ENCODE results near the gene NKX3-2. TPM values are rescaled to one million over a fixed set of nuclear protein-coding genes. Genes with fewer than 3 reads are reported as not detected.

NKX3-2 gene
- total and polyA plus RNA-seq, 9 of the 15 experiments (the other 6 are each of a cell fraction or from before 2014, with no cell fraction given) = 0.03 to 0.81 (median 0.27) TPM; not detected in 1

DNA sequence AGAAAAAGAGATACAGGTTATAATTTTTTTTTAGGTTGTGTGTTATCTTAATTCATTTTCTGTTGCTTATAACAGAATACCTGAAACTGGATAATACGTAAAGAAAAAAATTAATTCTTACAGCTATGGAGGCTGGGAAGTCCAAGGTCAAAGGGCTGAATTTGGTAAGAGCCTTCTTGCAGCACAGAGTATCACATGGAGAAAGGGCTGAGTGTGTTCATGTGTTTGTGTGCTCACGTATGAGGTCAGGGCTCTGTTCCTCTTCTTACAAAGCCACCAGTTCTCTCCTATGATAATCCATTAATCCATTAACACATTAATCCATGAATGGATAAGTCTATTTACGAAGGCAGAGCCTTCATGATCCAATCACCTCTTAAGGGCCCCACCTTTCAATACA is 51.6 kb downstream of the NKX3-2 start:
- Histone ChIP-seq H3K36me3 (ENCODE audit: control insufficient read depth, insufficient read depth, low read length) (no peaks in the 10 kb centered on the region), H3K27ac (ENCODE audit: extremely low read depth, low read depth, low read length) (no peak overlapping the region), H3K9me1 (ENCODE audit: control insufficient read depth, insufficient read depth, low read length) (no peaks in the 10 kb centered on the region), H3K4me2 (ENCODE audit: insufficient read depth, low read length) (no peak overlapping the region), H3K27me3 (ENCODE audit: control insufficient read depth in 2 of 2, insufficient read depth in 2 of 2, low read length in 2 of 2) (no peaks in the 10 kb centered on the region; a peak in 1 of 5 replicates), H3K4me1 (replicated peaks in 1 of 2; ENCODE audit: control insufficient read depth in 2 of 2, insufficient read depth in 2 of 2, low read length in 2 of 2) (no peaks in the 10 kb centered on the region; a peak in 1 of 5 replicates), H4K20me1 (replicated peaks; ENCODE audit: control insufficient read depth, insufficient read depth, low read length) (no peaks in the 10 kb centered on the region), H2AFZ (ENCODE audit: low read depth, low read length) (no peak overlapping the region), H3K4me3 (no peak overlapping the region), H3K79me2 (ENCODE audit: control insufficient read depth, insufficient read depth, low read length) (no peaks in the 10 kb centered on the region), H3K9me3 (replicated peaks; ENCODE audit: control insufficient read depth, insufficient read depth, low read depth, low read length) (no peaks in the 10 kb centered on the region), H3K9ac (ENCODE audit: insufficient read depth in 1 of 2, low read depth in 2 of 2, low read length in 2 of 2) (no peak overlapping the region)
- no peak for DNase-seq (ENCODE audit: extremely low read depth in 1 of 4, low spot score in 3 of 4)
- no peak for FAIRE-seq
- ChIA-PET CTCF (ENCODE audit: low intra/inter-chr PET ratio) (no interaction called here), POLR2A (no interaction called here)
- in situ Hi-C loops (cut with MboI) (no loop called here), intact Hi-C loops (cut with micrococcal nuclease) (no loop called here)
- ATAC-seq = no peak
- 44% methylated on average over 3 of the region's 3 CpGs for WGBS (ENCODE audit: insufficient coverage, low coverage, missing lambda C conversion rate)
- BruUV-seq (replicated peaks) = no TSS peak
- TF ChIP-seq KAT8 (IDR thresholded peaks at IDR 0.05; ENCODE audit: low read depth) (no peak), SAFB (IDR thresholded peaks at IDR 0.05; ENCODE audit: borderline replicate concordance, low read depth, low read length) (no peak), BCL6 (CRISPR knock-in tag; IDR thresholded peaks at IDR 0.05) (no peak), COPS2 (conservative IDR thresholded peaks at IDR 0.05) (no peak), ZNF124 (CRISPR knock-in tag; IDR thresholded peaks at IDR 0.05) (no peak), DPF2 (IDR thresholded peaks at IDR 0.05) (no peak), RHOXF2B (CRISPR knock-in tag; conservative IDR thresholded peaks at IDR 0.05) (no peak), MCM7 (IDR thresholded peaks at IDR 0.05) (no peak), CREB1 (IDR thresholded peaks at IDR 0.05) (no peak), CREB1 (CRISPR knock-in tag; IDR thresholded peaks at IDR 0.05) (no peak), POU5F1 (IDR thresholded peaks at IDR 0.05; ENCODE audit: borderline replicate concordance, low read depth, low read length, partially characterized antibody) (no peak), BRCA1 (IDR thresholded peaks at IDR 0.05) (no peak), BRCA1 (CRISPR knock-in tag; IDR thresholded peaks at IDR 0.05) (no peak)
- TF ChIP-seq, protein P1, sequence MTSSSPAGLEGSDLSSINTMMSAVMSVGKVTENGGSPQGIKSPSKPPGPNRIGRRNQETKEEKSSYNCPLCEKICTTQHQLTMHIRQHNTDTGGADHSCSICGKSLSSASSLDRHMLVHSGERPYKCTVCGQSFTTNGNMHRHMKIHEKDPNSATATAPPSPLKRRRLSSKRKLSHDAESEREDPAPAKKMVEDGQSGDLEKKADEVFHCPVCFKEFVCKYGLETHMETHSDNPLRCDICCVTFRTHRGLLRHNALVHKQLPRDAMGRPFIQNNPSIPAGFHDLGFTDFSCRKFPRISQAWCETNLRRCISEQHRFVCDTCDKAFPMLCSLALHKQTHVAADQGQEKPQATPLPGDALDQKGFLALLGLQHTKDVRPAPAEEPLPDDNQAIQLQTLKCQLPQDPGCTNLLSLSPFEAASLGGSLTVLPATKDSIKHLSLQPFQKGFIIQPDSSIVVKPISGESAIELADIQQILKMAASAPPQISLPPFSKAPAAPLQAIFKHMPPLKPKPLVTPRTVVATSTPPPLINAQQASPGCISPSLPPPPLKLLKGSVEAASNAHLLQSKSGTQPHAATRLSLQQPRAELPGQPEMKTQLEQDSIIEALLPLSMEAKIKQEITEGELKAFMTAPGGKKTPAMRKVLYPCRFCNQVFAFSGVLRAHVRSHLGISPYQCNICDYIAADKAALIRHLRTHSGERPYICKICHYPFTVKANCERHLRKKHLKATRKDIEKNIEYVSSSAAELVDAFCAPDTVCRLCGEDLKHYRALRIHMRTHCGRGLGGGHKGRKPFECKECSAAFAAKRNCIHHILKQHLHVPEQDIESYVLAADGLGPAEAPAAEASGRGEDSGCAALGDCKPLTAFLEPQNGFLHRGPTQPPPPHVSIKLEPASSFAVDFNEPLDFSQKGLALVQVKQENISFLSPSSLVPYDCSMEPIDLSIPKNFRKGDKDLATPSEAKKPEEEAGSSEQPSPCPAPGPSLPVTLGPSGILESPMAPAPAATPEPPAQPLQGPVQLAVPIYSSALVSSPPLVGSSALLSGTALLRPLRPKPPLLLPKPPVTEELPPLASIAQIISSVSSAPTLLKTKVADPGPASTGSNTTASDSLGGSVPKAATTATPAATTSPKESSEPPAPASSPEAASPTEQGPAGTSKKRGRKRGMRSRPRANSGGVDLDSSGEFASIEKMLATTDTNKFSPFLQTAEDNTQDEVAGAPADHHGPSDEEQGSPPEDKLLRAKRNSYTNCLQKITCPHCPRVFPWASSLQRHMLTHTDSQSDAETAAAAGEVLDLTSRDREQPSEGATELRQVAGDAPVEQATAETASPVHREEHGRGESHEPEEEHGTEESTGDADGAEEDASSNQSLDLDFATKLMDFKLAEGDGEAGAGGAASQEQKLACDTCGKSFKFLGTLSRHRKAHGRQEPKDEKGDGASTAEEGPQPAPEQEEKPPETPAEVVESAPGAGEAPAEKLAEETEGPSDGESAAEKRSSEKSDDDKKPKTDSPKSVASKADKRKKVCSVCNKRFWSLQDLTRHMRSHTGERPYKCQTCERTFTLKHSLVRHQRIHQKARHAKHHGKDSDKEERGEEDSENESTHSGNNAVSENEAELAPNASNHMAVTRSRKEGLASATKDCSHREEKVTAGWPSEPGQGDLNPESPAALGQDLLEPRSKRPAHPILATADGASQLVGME (CRISPR knock-in tag; IDR thresholded peaks at IDR 0.05) = no peak
